Measurements from ENCODE around the gene RAE1.
A peak's percentile ranks its signal among the peaks of the same experiment; 100 is the strongest.

Gene RAE1

GRCh38 chr20:57351042-57351783, at the start of gene RAE1:
RAE1 (plus strand) TSS chr20:57351255; CDS start chr20:57354039, 2,784 bp downstream.
- H3K9ac ChIP-seq (ENCODE audit: low read length) = peak within 1 kb of the TSS; percentile 78
- H3K4me3 ChIP-seq (ENCODE audit: low read length) = peak within 1 kb of the TSS; percentile 90

GRCh38 chr20:57306747-57307146, 44.3 kb upstream of the RAE1 start:
- Histone ChIP-seq H3K9ac (ENCODE audit: low read length) (no peak overlapping the region), H3K27ac (ENCODE audit: low read length) (no peak overlapping the region), H3K9me3 (ENCODE audit: control insufficient read depth, low read depth, low read length) (no peaks in the 10 kb centered on the region), H3K4me3 (ENCODE audit: low read length) (no peak overlapping the region), H3K27me3 (ENCODE audit: control insufficient read depth, insufficient read depth, low read length) (no peaks in the 10 kb centered on the region), H3K4me1 (ENCODE audit: control insufficient read depth, low read depth, low read length) (no peaks in the 10 kb centered on the region), H3K36me3 (ENCODE audit: control insufficient read depth, low read depth, low read length) (no peaks in the 10 kb centered on the region)

More at GRCh38 chr20:57351042-57351783, at the start of gene RAE1:
- H3K27ac ChIP-seq (ENCODE audit: low read length) = peak within 1 kb of the TSS; percentile 22
- H3K36me3 ChIP-seq (ENCODE audit: control insufficient read depth, low read depth, low read length) = peaks cover 27% of the 10 kb centered on the region
- peaks cover 9% of the 10 kb centered on the region for H3K4me1 ChIP-seq (ENCODE audit: control insufficient read depth, low read depth, low read length)
- H3K9me3 ChIP-seq (ENCODE audit: control insufficient read depth, low read depth, low read length) = no peaks in the 10 kb centered on the region
- no peaks in the 10 kb centered on the region for H3K27me3 ChIP-seq (ENCODE audit: control insufficient read depth, insufficient read depth, low read length)

DNA sequence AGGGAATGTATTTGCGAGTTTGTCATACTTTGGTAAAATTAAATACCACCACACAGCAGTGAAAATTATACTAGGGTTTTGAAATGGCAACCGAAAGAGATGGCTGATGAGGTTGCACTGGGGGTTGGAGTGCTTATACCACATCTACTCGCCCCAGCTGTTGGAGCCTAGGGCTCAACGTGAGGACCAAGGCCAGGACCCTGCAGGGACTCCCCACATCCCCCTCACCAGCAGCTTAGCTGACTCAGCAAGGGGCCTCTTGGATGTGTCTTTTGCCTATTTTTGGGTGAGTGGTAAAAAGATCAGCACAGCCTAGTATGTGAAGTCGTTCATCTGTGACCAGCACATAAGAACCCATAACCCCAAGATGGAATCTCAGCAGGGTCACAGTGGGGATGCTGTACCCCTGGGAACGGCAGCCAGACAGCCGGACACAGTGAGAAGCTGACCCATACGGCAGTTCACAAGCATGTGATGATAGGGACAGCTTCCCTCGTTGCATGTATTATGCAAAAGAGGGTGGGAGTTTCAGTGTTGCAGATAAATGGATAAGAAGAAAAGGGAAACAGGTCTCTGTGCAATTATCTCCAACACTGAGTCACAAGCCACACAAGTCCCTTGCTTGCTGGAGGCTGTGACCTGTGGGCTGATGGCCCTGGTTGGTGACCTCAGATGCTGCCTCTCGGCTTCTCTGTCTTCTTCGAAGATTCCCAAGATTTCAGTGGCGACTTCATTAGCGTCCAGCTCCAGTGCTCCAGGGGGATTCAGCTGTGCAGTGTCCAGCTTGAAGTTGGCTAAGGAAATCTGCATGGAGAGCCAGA, 42.4 kb upstream of the RAE1 start:
- Histone ChIP-seq H3K4me1 (ENCODE audit: control insufficient read depth, low read depth, low read length) (no peaks in the 10 kb centered on the region), H3K4me3 (ENCODE audit: low read length) (no peak overlapping the region), H3K36me3 (ENCODE audit: control insufficient read depth, low read depth, low read length) (no peaks in the 10 kb centered on the region), H3K27ac (ENCODE audit: low read length) (no peak overlapping the region), H3K9ac (ENCODE audit: low read length) (no peak overlapping the region), H3K27me3 (ENCODE audit: control insufficient read depth, insufficient read depth, low read length) (no peaks in the 10 kb centered on the region), H3K9me3 (ENCODE audit: control insufficient read depth, low read depth, low read length) (no peaks in the 10 kb centered on the region)

DNA sequence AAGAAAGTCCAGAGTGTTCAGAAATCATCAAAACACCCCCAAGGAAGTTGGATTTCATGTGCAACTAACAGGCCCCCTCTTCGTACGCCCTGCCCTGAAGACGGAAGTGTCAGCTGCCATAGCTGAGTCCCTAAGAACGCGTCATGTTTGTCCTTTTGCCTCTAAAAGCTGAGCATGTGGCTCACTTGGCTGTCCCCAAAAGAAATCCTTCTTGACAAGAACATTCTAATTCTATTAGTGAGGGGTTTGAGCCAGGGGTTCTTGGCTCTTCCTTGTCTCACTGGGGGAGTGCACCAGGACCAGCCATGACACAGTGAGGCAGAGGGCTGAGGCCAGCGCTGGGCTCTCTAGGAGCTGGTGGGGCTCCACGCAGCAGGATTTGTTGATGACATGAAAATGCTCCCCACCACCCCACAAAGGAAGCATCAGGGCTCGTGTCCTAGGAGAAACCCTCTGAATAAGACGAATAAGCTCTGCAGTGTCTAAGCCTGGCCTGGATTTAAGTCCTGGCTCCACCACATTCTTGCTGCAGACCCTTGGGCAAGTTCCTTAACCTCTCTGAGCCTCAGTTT, 41.4 kb upstream of the RAE1 start:
- no peaks in the 10 kb centered on the region for H3K36me3 ChIP-seq (ENCODE audit: control insufficient read depth, low read depth, low read length)
- no peak overlapping the region for H3K9ac ChIP-seq (ENCODE audit: low read length)
- H3K27me3 ChIP-seq (ENCODE audit: control insufficient read depth, insufficient read depth, low read length) = no peaks in the 10 kb centered on the region
- H3K4me3 ChIP-seq (ENCODE audit: low read length) = no peak overlapping the region
- H3K4me1 ChIP-seq (ENCODE audit: control insufficient read depth, low read depth, low read length) = no peaks in the 10 kb centered on the region
- H3K9me3 ChIP-seq (ENCODE audit: control insufficient read depth, low read depth, low read length) = no peaks in the 10 kb centered on the region
- no peak overlapping the region for H3K27ac ChIP-seq (ENCODE audit: low read length)

DNA sequence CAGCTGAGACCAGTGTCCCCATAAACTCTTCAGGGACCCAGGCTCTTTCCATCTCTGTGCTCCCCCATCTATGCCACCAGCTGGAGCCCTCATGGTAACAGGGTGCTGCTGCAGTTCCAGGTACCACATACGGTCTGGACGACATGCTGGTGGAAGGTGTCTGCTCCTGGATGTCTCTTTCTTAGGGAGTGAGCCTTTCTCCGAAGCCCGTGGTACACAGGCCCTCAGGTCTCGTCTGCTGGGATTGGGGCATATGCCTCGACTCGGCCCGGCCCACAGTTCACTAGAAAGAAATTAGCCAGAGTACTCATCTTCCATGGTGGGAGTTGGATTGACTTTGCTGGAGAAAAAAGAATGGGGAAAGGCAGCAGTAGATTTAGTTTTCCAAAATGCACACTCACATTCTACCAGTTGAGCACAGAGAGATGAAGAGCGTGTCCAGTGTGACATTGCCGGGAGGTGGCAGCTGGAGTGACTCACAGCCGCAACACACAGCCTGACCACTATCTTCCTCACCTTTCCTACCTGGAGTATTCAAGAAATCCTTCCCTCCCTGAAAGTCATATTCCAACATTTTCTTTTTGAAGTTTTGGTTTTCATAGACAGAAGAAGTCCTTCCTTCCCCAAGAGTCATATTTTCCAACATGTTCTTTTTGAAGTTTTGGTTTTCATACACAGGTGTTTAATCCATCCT, 40.1 kb upstream of the RAE1 start:
- Histone ChIP-seq H3K4me1 (ENCODE audit: control insufficient read depth, low read depth, low read length) (no peaks in the 10 kb centered on the region), H3K4me3 (ENCODE audit: low read length) (no peak overlapping the region), H3K27ac (ENCODE audit: low read length) (no peak overlapping the region), H3K36me3 (ENCODE audit: control insufficient read depth, low read depth, low read length) (no peaks in the 10 kb centered on the region), H3K27me3 (ENCODE audit: control insufficient read depth, insufficient read depth, low read length) (no peaks in the 10 kb centered on the region), H3K9me3 (ENCODE audit: control insufficient read depth, low read depth, low read length) (no peaks in the 10 kb centered on the region), H3K9ac (ENCODE audit: low read length) (no peak overlapping the region)

GRCh38 chr20:57312138-57312537, 38.9 kb upstream of the RAE1 start:
- Histone ChIP-seq H3K27me3 (ENCODE audit: control insufficient read depth, insufficient read depth, low read length) (no peaks in the 10 kb centered on the region), H3K9me3 (ENCODE audit: control insufficient read depth, low read depth, low read length) (no peaks in the 10 kb centered on the region)

GRCh38 chr20:57313230-57313629, 37.8 kb upstream of the RAE1 start:
- H3K4me1 ChIP-seq (ENCODE audit: control insufficient read depth, low read depth, low read length) = no peaks in the 10 kb centered on the region
- no peaks in the 10 kb centered on the region for H3K36me3 ChIP-seq (ENCODE audit: control insufficient read depth, low read depth, low read length)
- H3K27ac ChIP-seq (ENCODE audit: low read length) = no peak overlapping the region
- H3K4me3 ChIP-seq (ENCODE audit: low read length) = no peak overlapping the region
- no peaks in the 10 kb centered on the region for H3K9me3 ChIP-seq (ENCODE audit: control insufficient read depth, low read depth, low read length)
- H3K9ac ChIP-seq (ENCODE audit: low read length) = no peak overlapping the region
- H3K27me3 ChIP-seq (ENCODE audit: control insufficient read depth, insufficient read depth, low read length) = no peaks in the 10 kb centered on the region

More at GRCh38 chr20:57312138-57312537, 38.9 kb upstream of the RAE1 start:
- no peak overlapping the region for H3K4me3 ChIP-seq (ENCODE audit: low read length)
- H3K4me1 ChIP-seq (ENCODE audit: control insufficient read depth, low read depth, low read length) = no peaks in the 10 kb centered on the region
- H3K36me3 ChIP-seq (ENCODE audit: control insufficient read depth, low read depth, low read length) = no peaks in the 10 kb centered on the region
- no peak overlapping the region for H3K27ac ChIP-seq (ENCODE audit: low read length)
- no peak overlapping the region for H3K9ac ChIP-seq (ENCODE audit: low read length)

GRCh38 chr20:57313951-57314350, 37.1 kb upstream of the RAE1 start:
- Histone ChIP-seq H3K27me3 (ENCODE audit: control insufficient read depth, insufficient read depth, low read length) (no peaks in the 10 kb centered on the region), H3K27ac (ENCODE audit: low read length) (no peak overlapping the region), H3K4me3 (ENCODE audit: low read length) (no peak overlapping the region), H3K36me3 (ENCODE audit: control insufficient read depth, low read depth, low read length) (no peaks in the 10 kb centered on the region), H3K9me3 (ENCODE audit: control insufficient read depth, low read depth, low read length) (no peaks in the 10 kb centered on the region), H3K9ac (ENCODE audit: low read length) (no peak overlapping the region), H3K4me1 (ENCODE audit: control insufficient read depth, low read depth, low read length) (no peaks in the 10 kb centered on the region)

GRCh38 chr20:57315083-57315975, 35.7 kb upstream of the RAE1 start:
- H3K27ac ChIP-seq (ENCODE audit: low read length) = no peak overlapping the region
- no peak overlapping the region for H3K9ac ChIP-seq (ENCODE audit: low read length)
- H3K9me3 ChIP-seq (ENCODE audit: control insufficient read depth, low read depth, low read length) = no peaks in the 10 kb centered on the region
- no peak overlapping the region for H3K4me3 ChIP-seq (ENCODE audit: low read length)
- H3K4me1 ChIP-seq (ENCODE audit: control insufficient read depth, low read depth, low read length) = no peaks in the 10 kb centered on the region
- H3K36me3 ChIP-seq (ENCODE audit: control insufficient read depth, low read depth, low read length) = no peaks in the 10 kb centered on the region
- H3K27me3 ChIP-seq (ENCODE audit: control insufficient read depth, insufficient read depth, low read length) = no peaks in the 10 kb centered on the region

GRCh38 chr20:57315976-57316480, 35.0 kb upstream of the RAE1 start:
- Histone ChIP-seq H3K4me1 (ENCODE audit: control insufficient read depth, low read depth, low read length) (no peaks in the 10 kb centered on the region), H3K9me3 (ENCODE audit: control insufficient read depth, low read depth, low read length) (no peaks in the 10 kb centered on the region), H3K9ac (ENCODE audit: low read length) (no peak overlapping the region), H3K27me3 (ENCODE audit: control insufficient read depth, insufficient read depth, low read length) (no peaks in the 10 kb centered on the region), H3K36me3 (ENCODE audit: control insufficient read depth, low read depth, low read length) (no peaks in the 10 kb centered on the region), H3K4me3 (ENCODE audit: low read length) (no peak overlapping the region), H3K27ac (ENCODE audit: low read length) (no peak overlapping the region)
